Muscle of back (tissue), 11 donors: ENCODE data around the gene OR52L1. TPM values are rescaled to one million over a fixed set of nuclear protein-coding genes. Genes with fewer than 3 reads are reported as not detected.

Source experiments
- DNase-seq, 3 donors: peaks; one replicate each; pipeline versions ENCODE4 v3.0.0 to v3.0.0-alpha.2; 2013
- polyA plus RNA-seq, 10 donors: library from polyadenylated mRNA; unstranded; fragments of 120-200 nt; gene quantifications; one replicate each; pipeline ENCODE4 v1.2.1, GENCODE V29; 2013; ENCODE audit not compliant: insufficient read length in 10 of 10

The OR52L1 gene
- polyA plus RNA-seq, 10 donors = not detected

DNA sequence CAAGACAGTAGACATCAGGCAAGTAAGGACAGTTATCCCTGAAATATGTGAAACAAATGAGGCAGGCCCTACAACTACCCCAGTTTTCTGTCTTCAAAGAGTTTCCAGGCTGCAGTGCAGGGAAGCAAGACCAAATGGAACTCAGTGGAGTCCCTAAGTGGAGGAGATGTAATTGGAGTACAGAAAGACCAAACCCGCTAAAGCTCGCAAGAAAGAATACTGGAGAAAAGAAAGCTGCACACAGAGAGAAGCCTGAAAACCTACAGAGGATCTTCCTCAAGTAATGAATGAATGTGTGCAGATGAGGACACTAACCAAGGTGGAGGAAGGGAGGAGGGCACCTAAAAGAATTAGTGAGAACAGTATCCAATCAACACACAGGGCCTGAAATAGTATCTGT, 46.0 kb downstream of the OR52L1 start:
- no peak for DNase-seq

GRCh38 chr11:5938603-5938965, 48.2 kb downstream of the OR52L1 start:
- no peak for DNase-seq

DNA sequence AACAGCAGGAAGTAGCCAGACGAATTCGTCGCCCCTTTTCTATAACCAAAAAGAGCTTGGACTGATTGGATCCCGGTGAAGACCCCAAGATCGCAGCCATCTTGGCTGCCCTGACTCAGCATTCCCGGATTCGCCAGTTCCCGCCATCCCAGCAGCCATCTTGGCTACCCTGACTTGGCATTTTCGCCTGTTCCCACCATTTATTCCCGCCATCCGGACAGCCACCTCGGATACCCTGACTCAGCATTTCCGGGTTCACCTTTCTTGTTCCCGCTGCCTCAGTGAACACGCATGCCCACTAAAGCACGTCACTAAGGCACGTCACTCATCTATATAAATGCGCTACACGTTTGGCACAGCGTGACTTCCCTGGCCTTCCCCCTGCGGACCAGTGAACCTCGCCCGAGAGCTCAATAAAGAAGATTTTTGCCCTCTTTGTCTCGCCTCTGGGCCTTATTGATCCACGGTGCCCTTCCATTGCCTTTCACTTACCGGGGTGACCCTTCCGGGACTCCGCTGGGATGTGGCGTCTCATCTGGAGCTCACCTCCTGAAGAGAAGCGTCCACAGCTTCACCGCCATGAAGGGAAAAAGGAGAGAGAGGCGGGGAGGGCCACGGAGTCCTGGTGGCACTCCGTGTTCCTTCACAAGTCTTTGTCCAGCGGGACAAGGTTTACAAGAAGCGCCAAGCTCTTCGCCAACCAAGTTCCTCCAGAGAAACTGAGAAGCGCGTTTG, 48.8 kb downstream of the OR52L1 start:
- no peak for DNase-seq

Other genes with a start within 250 kb of the OR52L1 start
- gene OR52N4, start 232.7 kb downstream of the OR52L1 start, polyA plus RNA-seq = under 1 TPM in 1 of 10 donors, not detected in 9; 0.18 TPM
- not detected for gene OR52N5, start 203.6 kb downstream of the OR52L1 start, polyA plus RNA-seq
- gene OR52N1, start 195.7 kb downstream of the OR52L1 start, polyA plus RNA-seq = not detected
- gene OR52N2, start 178.1 kb downstream of the OR52L1 start, polyA plus RNA-seq = not detected
- not detected for gene OR52E6, start 145.1 kb downstream of the OR52L1 start, polyA plus RNA-seq
- gene OR52E8, start 129.3 kb downstream of the OR52L1 start, polyA plus RNA-seq = not detected
- not detected for gene OR52E4, start 106.4 kb downstream of the OR52L1 start, polyA plus RNA-seq
- not detected for gene OR52E5, start 93.8 kb downstream of the OR52L1 start, polyA plus RNA-seq
- not detected for gene OR56A3, start 44.7 kb downstream of the OR52L1 start, polyA plus RNA-seq
- not detected for gene OR56A5, start 18.5 kb downstream of the OR52L1 start, polyA plus RNA-seq
- not detected for gene OR56A4, start 20.0 kb upstream of the OR52L1 start, polyA plus RNA-seq
- gene OR56A1, start 43.8 kb upstream of the OR52L1 start, polyA plus RNA-seq = not detected
- gene OR56B4, start 120.7 kb upstream of the OR52L1 start, polyA plus RNA-seq = not detected
- gene OR52B2, start 183.3 kb upstream of the OR52L1 start, polyA plus RNA-seq = not detected
- gene OR52W1, start 212.2 kb upstream of the OR52L1 start, polyA plus RNA-seq = under 1 TPM in 1 of 10 donors, not detected in 9; 0.11 TPM
- under 1 TPM in 8 of 10 donors, not detected in 2; 0.24 to 0.46 (median 0.31) TPM for gene C11orf42, start 218.6 kb upstream of the OR52L1 start, polyA plus RNA-seq
- gene FHIP1B, start 247.7 kb upstream of the OR52L1 start, polyA plus RNA-seq = 10 to 100 TPM; 18.5 to 39.1 (median 23.5) TPM